ENCODE data around the gene TIAM1.

The TIAM1 gene

GRCh38 chr21:31196724-31197123 is 147.3 kb downstream of the TIAM1 start:
- no peak for DNase-seq

DNA sequence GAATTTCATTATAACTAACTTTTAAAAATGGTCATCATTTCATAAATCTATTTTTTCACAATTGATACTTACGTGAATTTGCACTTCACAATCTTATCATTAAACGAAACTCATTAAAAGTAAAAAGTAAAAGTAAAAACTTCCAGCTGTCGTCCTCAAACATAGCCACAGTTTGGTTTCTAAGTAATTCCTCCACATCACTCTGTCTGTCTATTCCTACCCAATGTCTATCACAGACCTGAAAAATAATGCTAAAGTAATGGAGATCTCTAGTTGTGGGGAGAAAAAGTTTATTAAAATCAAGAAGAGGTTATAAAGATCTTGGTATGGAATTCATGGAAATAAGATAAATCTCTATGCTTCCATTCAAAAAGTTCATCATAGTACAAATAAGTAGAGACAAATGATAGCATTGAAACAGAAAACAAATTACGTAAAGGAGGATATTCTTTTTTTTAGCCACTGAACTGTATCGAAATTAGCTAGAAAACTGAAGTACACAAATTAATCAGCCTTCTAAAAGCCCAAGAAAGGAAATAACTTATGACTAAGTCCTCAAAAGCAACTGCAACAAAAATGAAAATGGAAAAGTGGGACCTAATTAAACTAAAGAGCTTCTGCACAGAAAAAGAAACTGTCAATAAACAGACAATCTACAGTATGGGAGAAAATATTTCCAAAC is 148.6 kb downstream of the TIAM1 start:
- DNase-seq = no peak

- no peak for DNase-seq
Observed at GRCh38 chr21:31194510-31195293, 149.4 kb downstream of the TIAM1 start.

GRCh38 chr21:31193761-31194160 is 150.3 kb downstream of the TIAM1 start:
- DNase-seq = no peak

GRCh38 chr21:31191553-31191952 is 152.5 kb downstream of the TIAM1 start:
- DNase-seq = no peak

DNA sequence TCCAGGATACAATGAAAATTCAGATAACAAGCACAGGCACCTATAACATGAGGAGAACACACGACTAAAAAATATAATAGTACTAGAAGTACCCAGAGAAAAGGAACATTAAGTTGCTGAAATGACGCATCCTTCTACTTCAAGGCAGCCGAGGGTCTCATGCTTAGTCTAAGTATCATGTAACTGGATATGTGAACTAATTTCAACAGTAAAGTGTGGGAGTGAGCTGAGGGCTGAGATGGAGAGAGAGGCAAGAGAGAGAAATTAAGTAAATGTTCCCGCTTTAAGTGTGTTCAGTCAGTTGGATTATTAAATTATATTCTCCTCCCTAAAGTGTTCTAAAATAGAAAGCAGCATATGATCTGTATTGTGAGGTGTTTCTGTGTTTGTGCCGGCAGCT is 153.5 kb downstream of the TIAM1 start:
- no peak for DNase-seq

- no peak for DNase-seq
Observed at GRCh38 chr21:31187499-31187898, 156.6 kb downstream of the TIAM1 start.

GRCh38 chr21:31186916-31187315 is 157.1 kb downstream of the TIAM1 start:
- DNase-seq = no peak

DNA sequence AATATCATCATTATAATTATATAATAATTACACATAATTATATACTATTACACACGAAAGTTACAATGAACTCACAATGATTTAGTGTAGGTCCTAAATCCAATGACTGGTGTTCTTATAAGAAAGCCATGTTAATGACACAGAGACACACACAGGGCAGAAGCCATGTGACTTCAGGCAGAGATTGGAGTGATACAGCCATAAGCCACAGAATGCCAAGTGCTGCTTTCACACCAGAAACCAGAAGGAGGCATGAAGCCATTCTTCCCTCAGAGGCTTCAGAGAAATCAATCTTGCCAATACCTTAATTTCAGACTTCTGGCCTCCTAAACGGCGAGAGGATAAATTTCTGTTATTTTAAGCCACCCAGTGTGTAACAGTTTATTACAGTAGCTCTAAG is 158.4 kb downstream of the TIAM1 start:
- DNase-seq = no peak

DNA sequence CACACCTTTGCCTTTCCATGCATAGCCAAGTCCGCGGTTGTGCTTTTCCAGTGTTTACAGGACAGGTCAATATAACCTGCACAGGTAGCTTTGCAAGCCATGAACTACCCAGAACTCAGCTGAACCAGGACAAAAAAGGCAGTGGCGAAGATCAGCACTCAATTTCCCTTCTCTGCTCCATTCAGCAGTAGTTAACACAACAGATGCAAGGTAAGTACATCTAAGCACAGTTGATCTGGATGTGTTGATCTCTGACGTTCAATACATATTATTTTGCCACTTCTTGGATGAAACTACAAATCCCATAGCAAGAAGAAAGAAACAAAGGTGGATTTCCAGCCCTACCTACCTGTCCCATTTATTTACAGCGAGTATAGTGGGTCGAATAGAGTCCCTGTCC is 159.2 kb downstream of the TIAM1 start:
- DNase-seq = no peak

GRCh38 chr21:31184459-31184858 is 159.6 kb downstream of the TIAM1 start:
- peak; percentile 72 for DNase-seq

DNA sequence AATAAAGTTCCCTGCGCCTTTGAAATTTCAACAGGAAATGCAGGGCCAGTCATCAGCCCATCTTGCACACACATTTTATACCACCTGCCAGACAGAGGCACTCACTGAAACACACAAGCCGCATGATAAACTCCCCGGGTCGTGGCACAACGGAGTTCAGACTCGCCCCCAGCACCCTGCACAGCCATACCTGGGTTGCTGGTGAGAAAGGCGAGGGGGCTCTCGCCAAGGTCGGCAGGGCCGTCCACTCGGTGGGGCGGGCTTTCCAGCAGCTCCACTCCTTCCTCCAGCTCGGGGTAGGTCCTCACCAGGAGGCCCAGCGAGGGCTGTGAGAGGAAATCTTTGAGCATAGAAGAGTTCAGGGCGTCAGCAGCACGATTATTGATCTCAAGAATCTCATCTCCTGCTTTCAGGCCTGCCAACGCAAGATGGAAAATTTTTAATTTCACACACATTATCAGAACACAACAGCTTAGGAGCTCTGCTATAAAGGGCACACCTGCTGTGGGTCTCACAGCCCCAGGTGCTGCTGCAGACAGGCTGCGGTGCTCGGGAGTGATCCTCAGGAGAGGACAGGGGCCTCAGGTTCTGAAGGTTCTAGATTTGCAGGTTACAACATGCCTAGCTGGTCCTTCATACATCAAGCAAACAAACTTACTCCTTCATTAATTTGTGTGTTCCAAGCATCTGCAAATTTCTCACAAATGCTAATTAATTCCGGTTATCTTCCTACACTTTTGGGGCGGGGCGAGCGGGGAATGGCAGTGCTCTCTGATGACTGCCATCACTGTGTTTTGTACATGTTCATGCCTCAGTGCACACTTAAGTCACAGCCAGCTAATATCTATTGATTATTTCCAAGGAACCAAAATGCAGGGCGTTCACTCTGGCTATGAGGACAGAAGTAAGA is 161.6 kb downstream of the TIAM1 start:
- DNase-seq = no peak

DNA sequence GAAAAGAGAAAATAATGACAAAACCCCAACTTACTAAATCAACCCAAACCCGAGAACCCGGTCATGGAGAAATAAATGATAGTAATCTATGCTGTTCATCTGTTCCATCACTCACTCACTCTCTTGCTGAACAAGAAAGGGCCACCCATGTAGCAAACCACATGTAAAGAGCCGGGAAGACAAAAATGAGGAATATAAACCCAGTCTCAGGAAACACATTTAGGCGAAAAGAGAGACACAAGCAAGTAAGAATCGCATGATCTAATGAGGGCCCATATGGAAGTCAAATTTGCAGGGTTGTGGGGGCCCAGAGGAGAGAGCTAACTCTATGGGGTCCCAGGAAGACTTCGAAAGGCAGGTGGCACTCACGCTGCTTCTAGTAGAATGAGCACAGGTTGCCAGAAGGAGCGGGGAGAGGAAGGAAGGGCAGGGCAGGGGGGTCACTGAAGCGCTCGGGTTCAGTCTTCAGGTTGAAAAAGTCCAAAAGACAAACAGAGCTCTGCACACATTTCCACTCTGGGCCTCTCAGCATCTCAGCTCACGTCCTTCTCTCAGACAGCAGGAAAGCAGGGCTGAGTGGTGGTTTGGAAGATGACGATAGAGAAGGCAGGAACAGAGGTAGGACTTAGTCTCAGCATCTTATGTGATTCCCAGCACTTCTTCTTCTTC is 162.8 kb downstream of the TIAM1 start:
- no peak for DNase-seq

DNA sequence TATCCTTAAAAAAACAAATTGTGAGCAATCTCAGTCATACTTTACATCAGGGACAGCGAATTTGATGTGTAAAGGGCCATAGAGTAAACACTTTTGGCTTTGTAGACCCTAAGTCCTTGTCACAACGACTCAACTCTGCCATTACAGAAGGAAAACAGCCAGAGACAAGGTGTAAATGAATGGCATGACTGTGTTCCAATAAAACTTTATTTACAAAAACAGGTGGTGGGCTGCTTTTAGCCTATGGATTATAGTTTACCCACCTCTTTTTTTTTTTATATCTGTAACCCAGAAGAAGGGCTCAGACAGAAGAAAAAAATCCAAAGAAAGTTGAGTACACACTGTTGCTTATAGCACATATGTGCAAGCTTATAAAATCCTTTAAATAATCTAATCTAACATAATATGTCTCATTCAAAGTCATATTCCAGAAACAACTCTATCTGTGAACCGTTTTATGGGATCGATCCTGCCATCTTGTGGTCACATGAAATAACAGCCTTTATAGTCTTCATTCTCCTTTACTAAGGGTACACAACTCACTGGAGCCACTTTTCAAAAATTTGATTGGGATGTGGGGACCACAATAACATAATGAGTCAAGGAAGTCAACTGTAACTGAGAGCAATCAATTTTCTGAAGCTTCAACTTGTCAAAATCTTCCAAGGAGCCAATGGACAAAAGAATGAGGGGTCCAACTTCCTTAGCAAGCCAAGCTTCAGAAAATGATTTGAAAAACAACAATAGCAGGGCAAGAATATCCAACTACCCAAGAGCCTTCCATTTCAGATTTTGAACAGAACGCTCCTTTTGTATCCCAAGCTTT is 163.6 kb downstream of the TIAM1 start:
- no peak for DNase-seq

GRCh38 chr21:31176725-31177124 is 167.3 kb downstream of the TIAM1 start:
- peak; percentile 58 for DNase-seq

GRCh38 chr21:31176080-31176551 is 167.9 kb downstream of the TIAM1 start:
- DNase-seq = no peak

DNA sequence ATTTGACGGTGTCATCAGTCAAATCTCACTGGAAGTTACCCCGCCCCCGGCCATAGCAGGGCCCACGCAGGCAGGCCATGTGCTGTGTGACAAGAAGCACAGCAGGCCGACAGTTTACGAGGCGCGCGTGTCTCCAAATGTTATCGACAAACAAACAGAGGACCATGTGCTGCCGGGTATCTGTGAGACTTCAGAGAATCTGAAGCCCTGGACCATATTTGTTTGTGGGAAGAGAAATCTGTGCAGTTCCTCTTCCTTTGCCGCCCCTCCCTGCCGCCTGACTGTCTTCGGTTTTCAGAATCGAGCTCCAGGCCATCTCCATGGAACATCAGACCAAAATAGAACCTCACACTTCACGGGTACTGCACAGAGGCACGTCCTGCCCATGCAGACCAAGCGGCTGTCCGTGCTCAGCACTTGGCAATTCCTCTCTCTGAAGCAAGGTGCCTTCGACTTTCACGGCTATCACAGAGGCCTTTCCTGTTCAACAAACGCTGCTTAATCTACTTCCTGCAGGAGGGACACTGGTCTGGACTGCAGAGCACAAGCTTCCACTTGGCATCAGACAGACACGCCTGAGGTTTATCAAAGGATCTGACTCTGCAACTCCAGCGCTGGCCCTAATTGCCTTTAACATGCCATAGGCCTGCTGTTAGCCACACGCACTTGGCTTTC is 170.0 kb downstream of the TIAM1 start:
- peak; percentile 86 for DNase-seq

GRCh38 chr21:31172328-31172727 is 171.7 kb downstream of the TIAM1 start:
- DNase-seq = peak; percentile 58

GRCh38 chr21:31164713-31165694 is 179.1 kb downstream of the TIAM1 start:
- DNase-seq = no peak

DNA sequence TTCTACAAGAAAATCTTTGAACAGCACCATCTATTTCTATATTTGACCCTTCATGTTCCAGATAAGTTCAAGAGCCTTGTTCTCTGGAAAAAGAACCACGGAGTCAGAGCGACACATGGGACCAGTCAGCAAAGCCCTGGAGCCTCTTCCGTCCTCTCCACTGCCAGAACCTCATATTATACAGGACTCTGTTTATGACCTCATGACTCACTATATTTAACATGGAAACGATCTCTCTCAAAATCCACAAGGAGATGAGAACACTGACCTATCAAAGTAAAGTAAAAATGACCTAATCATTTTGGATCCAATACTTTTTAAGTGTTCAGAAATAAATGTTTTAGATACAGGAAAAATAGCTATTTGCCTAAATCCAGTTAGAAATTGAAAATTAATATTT is 181.2 kb downstream of the TIAM1 start:
- DNase-seq = no peak
